Esophagus muscularis mucosa (tissue), 4 donors: ENCODE results near the gene PICALM. TPM values are rescaled to one million over a fixed set of nuclear protein-coding genes. Genes with fewer than 3 reads are reported as not detected.

Experiments used
- DNase-seq: peaks from one replicate; pipeline ENCODE4 v3.0.0-alpha.2; 2017; ENCODE audit errors: extremely low spot score
- H3K27ac ChIP-seq, 4 donors: fragments of 200-600 bp; sonication (generic); replicated peaks in 1 of 4; 1 replicate in 3 of 4; 2 replicates in 1 of 4; pipeline ENCODE4 v1.5.1; 2016 to 2019; ENCODE audit warnings: mild to moderate bottlenecking in 1 of 4
- H3K27me3 ChIP-seq, 4 donors: fragments of 200-600 bp; sonication (generic); one replicate each; pipeline versions ENCODE4 v1.5.1 to v1.6.0; 2016 to 2019
- H3K36me3 ChIP-seq, 4 donors: fragments of 200-600 bp; sonication (generic); one replicate each; pipeline ENCODE4 v1.5.1; 2016 to 2019
- H3K4me1 ChIP-seq, 4 donors: fragments of 200-600 bp; sonication (generic); one replicate each; pipeline ENCODE4 v1.5.1; 2016 to 2019
- H3K4me3 ChIP-seq, 4 donors: fragments of 200-600 bp; sonication (generic); 1 replicate in 2 of 4; 2 replicates in 2 of 4; pipeline ENCODE4 v1.5.1; 2016 to 2019; ENCODE audit warnings: mild to moderate bottlenecking in 4 of 4, moderate library complexity in 1 of 4
- H3K9me3 ChIP-seq, 4 donors: fragments of 200-600 bp; sonication (generic); 1 replicate in 3 of 4; 2 replicates in 1 of 4; pipeline ENCODE4 v1.5.1; 2016 to 2019
- CTCF ChIP-seq, 3 experiments: fragments of 200-600 bp in 2 of 3; fragments of 450-650 bp in 1 of 3; sonication (generic) in 2 of 3; IDR thresholded peaks; one replicate each; pipeline ENCODE4 v1.5.1; 2017 to 2019; ENCODE audit warnings: antibody characterized with exemption in 3 of 3, mild to moderate bottlenecking in 2 of 3, moderate library complexity in 1 of 3
- EP300 ChIP-seq: sonication (generic); formaldehyde crosslinking; IDR thresholded peaks from one replicate; pipeline ENCODE4 v1.6.1; 2017; ENCODE audit warnings: antibody characterized with exemption
- POLR2A ChIP-seq: fragments of 450-650 bp; IDR thresholded peaks from one replicate; pipeline ENCODE4 v1.6.1; 2017; ENCODE audit warnings: antibody characterized with exemption, moderate library complexity, mild to moderate bottlenecking, low read depth
- POLR2AphosphoS5 ChIP-seq, 2 donors: sonication (generic); formaldehyde crosslinking; IDR thresholded peaks; one replicate each; pipeline ENCODE4 v1.6.1; 2017; ENCODE audit warnings: antibody characterized with exemption in 2 of 2
- WGBS: methylation state at CpG from one replicate; pipeline ENCODE4 v1.1.5; 2018; 5-methylcytosine and 5-hydroxymethylcytosine counted together
- intact Hi-C: fragments of 100-400 bp; cut with DNase I; formaldehyde crosslinking; loops from one replicate; pipeline ENCODE4 v1.15.1; 2023
- total RNA-seq, 4 donors: library from RNA; depleted of rRNA; stranded (reverse); fragments of >200 nt; gene quantifications; one replicate each; pipeline versions ENCODE4 v1.1.0 to v1.2.1, GENCODE V29; 2016

The PICALM gene
- total RNA-seq, 4 donors from 2014 or later = 228 to 281 (median 266) TPM

- WGBS = 47% methylated on average over 1 of the region's 1 CpG
- H3K36me3 ChIP-seq = no peaks in the 10 kb centered on the region
- H3K4me1 ChIP-seq = peaks cover 66 to 78% (median 76%) of the 10 kb centered on the region in 4 donors
- no peak for DNase-seq
- TF ChIP-seq EP300 = no peak
- TF ChIP-seq POLR2A = no peak
- no peak for TF ChIP-seq POLR2AphosphoS5 (IDR thresholded peaks at IDR 0.05)
- TF ChIP-seq CTCF (IDR thresholded peaks at IDR 0.05) = no peak
- H3K9me3 ChIP-seq = no peaks in the 10 kb centered on the region
- H3K27ac ChIP-seq = peak overlapping the region; percentile 95 to 99 (median 97)
- H3K27me3 ChIP-seq = no peaks in the 10 kb centered on the region
- intact Hi-C loops = loop anchor here (10.0 kb wide), 1 partner anchor 61 kb away; no protein-coding TSS in a partner anchor
- H3K4me3 ChIP-seq = peak overlapping the region; percentile 9 to 70 (median 16)
Observed at GRCh38 chr11:86063536-86063935, 5.3 kb downstream of the PICALM start.

- no peak for DNase-seq
- WGBS = 30% methylated on average over 3 of the region's 3 CpGs
- Histone ChIP-seq H3K4me1 (peaks cover 72 to 86% (median 84%) of the 10 kb centered on the region in 4 donors), H3K36me3 (no peaks in the 10 kb centered on the region), H3K27ac (peak overlapping the region; percentile 95 to 99 (median 97)), H3K9me3 (no peaks in the 10 kb centered on the region), H3K4me3 (peak overlapping the region; percentile 5 to 15 (median 10)), H3K27me3 (no peaks in the 10 kb centered on the region)
- TF ChIP-seq POLR2A = no peak
- no peak for TF ChIP-seq CTCF (IDR thresholded peaks at IDR 0.05)
- no peak for TF ChIP-seq EP300
- peak in 1 of 2 donors; percentile 64 for TF ChIP-seq POLR2AphosphoS5 (IDR thresholded peaks at IDR 0.05)
- intact Hi-C loops = loop anchor here (10.0 kb wide), 1 partner anchor 62 kb away; no protein-coding TSS in a partner anchor
Observed at GRCh38 chr11:86062719-86063118, 6.2 kb downstream of the PICALM start.

- no peaks in the 10 kb centered on the region for H3K9me3 ChIP-seq
- H3K4me1 ChIP-seq = peaks cover 72 to 92% (median 86%) of the 10 kb centered on the region in 4 donors
- no peaks in the 10 kb centered on the region for H3K27me3 ChIP-seq
- H3K27ac ChIP-seq = peak overlapping the region; percentile 62 to 99 (median 96)
- no peak for DNase-seq
- H3K36me3 ChIP-seq = no peaks in the 10 kb centered on the region
- TF ChIP-seq CTCF (IDR thresholded peaks at IDR 0.05) = no peak
- no peak for TF ChIP-seq POLR2A
- TF ChIP-seq POLR2AphosphoS5 (IDR thresholded peaks at IDR 0.05) = no peak
- TF ChIP-seq EP300 = no peak
- H3K4me3 ChIP-seq = no peak overlapping the region
- 87% methylated on average over 11 of the region's 11 CpGs for WGBS
- intact Hi-C loops = loop anchor here (10.0 kb wide), 1 partner anchor 63 kb away; no protein-coding TSS in a partner anchor
Observed at GRCh38 chr11:86061483-86062205, 7.2 kb downstream of the PICALM start.

- peaks cover 67 to 90% (median 86%) of the 10 kb centered on the region in 4 donors for H3K4me1 ChIP-seq
- no peak for DNase-seq
- no peaks in the 10 kb centered on the region for H3K27me3 ChIP-seq
- H3K4me3 ChIP-seq = no peak overlapping the region
- H3K36me3 ChIP-seq = no peaks in the 10 kb centered on the region
- no peak overlapping the region for H3K27ac ChIP-seq
- no peak for TF ChIP-seq POLR2AphosphoS5 (IDR thresholded peaks at IDR 0.05)
- no peak for TF ChIP-seq CTCF (IDR thresholded peaks at IDR 0.05)
- TF ChIP-seq EP300 = no peak
- TF ChIP-seq POLR2A = no peak
- no peaks in the 10 kb centered on the region for H3K9me3 ChIP-seq
- intact Hi-C loops = loop anchor here (10.0 kb wide), 1 partner anchor 64 kb away; no protein-coding TSS in a partner anchor
Observed at GRCh38 chr11:86060544-86060943, 8.3 kb downstream of the PICALM start.
